Stomach (tissue), 19 donors: ENCODE results near the gene OR2D2. TPM values are rescaled to one million over a fixed set of nuclear protein-coding genes. Genes with fewer than 3 reads are reported as not detected.

Experiments
- DNase-seq, 2 donors: peaks; one replicate each; pipeline versions ENCODE4 v3.0.0 to v3.0.0-alpha.2; 2013 to 2019
- H3K27ac ChIP-seq, 5 donors: fragments of 200-600 bp in 4 of 5; sonication (generic) in 4 of 5; one replicate each; pipeline ENCODE4 v1.5.1; 2013 to 2019; ENCODE audit warnings: mild to moderate bottlenecking in 1 of 5, moderate library complexity in 1 of 5
- H3K27me3 ChIP-seq, 3 donors: fragments of 200-600 bp; sonication (generic); one replicate each; pipeline ENCODE4 v1.5.1; 2017 to 2019; ENCODE audit warnings: mixed run types in 1 of 3
- H3K36me3 ChIP-seq, 4 donors: fragments of 200-600 bp; sonication (generic); 1 replicate in 3 of 4; 2 replicates in 1 of 4; pipeline ENCODE4 v1.5.1; 2016 to 2019
- H3K4me1 ChIP-seq, 4 donors: fragments of 200-600 bp; sonication (generic); one replicate each; pipeline ENCODE4 v1.5.1; 2016 to 2019
- H3K4me3 ChIP-seq, 4 donors: fragments of 200-600 bp; sonication (generic) in 3 of 4; one replicate each; pipeline ENCODE4 v1.5.1; 2016 to 2019; ENCODE audit warnings: mild to moderate bottlenecking in 1 of 4
- H3K9me3 ChIP-seq, 4 donors: fragments of 200-600 bp; sonication (generic); one replicate each; pipeline ENCODE4 v1.5.1; 2016 to 2019
- EP300 ChIP-seq: sonication (generic); formaldehyde crosslinking; IDR thresholded peaks from one replicate; pipeline ENCODE4 v1.6.1; 2017; ENCODE audit warnings: antibody characterized with exemption
- POLR2A ChIP-seq, 4 donors: fragments of 450-650 bp; IDR thresholded peaks; one replicate each; pipeline ENCODE4 v1.6.1; 2016; ENCODE audit warnings: antibody characterized with exemption in 4 of 4, control low read depth in 2 of 4, mild to moderate bottlenecking in 1 of 4, moderate library complexity in 1 of 4
- POLR2AphosphoS5 ChIP-seq, 3 donors: sonication (generic); formaldehyde crosslinking; IDR thresholded peaks; one replicate each; pipeline ENCODE4 v1.6.1; 2016; ENCODE audit warnings: antibody characterized with exemption in 3 of 3
- WGBS, 5 donors: extraction: QIAGEN DNeasy Blood & Tissue Kit in 3 of 5; methylation state at CpG; one replicate each; pipeline versions ENCODE4 v1.1.5 to v1.1.7; 2013 to 2018; 5-methylcytosine and 5-hydroxymethylcytosine counted together
- intact Hi-C: fragments of 100-400 bp; cut with DNase I; formaldehyde crosslinking; loops from one replicate; pipeline ENCODE4 v1.15.1; 2023; ENCODE audit warnings: low total_unique reads
- long read RNA-seq, 10 donors: transcript quantifications; one replicate each; lab custom pipeline, GENCODE V29; 2026
- polyA plus RNA-seq, 3 donors: library from polyadenylated mRNA; stranded (reverse); fragments of 200-250 nt; gene quantifications; one replicate each; pipeline ENCODE4 v1.2.3, GENCODE V29; 2013
- total RNA-seq, 5 donors: library from RNA; depleted of rRNA; stranded (reverse); fragments of >200 nt; gene quantifications; one replicate each; pipeline versions ENCODE4 v1.1.0 to v1.2.3, GENCODE V29; 2014 to 2016
- TF ChIP-seq, protein P1 (sequence below), 7 experiments: fragments of 450-650 bp in 4 of 7; fragments of 200-600 bp in 3 of 7; sonication (generic) in 3 of 7; IDR thresholded peaks; one replicate each; pipeline ENCODE4 v1.5.1; 2016 to 2019; ENCODE audit warnings: antibody characterized with exemption in 7 of 7, control low read depth in 2 of 7, mild to moderate bottlenecking in 1 of 7
- donor health status: healthy with polysubstance abuse.
- donor health status: Bipolar disorder and iron deficiency.
- donor health status: healthy.

Gene OR2D2, protein sequence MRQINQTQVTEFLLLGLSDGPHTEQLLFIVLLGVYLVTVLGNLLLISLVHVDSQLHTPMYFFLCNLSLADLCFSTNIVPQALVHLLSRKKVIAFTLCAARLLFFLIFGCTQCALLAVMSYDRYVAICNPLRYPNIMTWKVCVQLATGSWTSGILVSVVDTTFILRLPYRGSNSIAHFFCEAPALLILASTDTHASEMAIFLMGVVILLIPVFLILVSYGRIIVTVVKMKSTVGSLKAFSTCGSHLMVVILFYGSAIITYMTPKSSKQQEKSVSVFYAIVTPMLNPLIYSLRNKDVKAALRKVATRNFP
- total RNA-seq = not detected
- polyA plus RNA-seq = not detected
- long read RNA-seq, donor 1 = 0 reads
- long read RNA-seq, donor 2 = 0 reads
- long read RNA-seq, donor 3 = 0 reads
- long read RNA-seq, donor 4 = 0 reads
- long read RNA-seq, donor 5 = 0 reads
- long read RNA-seq, donor 6 = 0 reads
- long read RNA-seq, donor 7 = 0 reads
- long read RNA-seq, donor 8 = 0 reads
- long read RNA-seq, donor 9 = 0 reads
- long read RNA-seq, donor 10 = 0 reads

DNA sequence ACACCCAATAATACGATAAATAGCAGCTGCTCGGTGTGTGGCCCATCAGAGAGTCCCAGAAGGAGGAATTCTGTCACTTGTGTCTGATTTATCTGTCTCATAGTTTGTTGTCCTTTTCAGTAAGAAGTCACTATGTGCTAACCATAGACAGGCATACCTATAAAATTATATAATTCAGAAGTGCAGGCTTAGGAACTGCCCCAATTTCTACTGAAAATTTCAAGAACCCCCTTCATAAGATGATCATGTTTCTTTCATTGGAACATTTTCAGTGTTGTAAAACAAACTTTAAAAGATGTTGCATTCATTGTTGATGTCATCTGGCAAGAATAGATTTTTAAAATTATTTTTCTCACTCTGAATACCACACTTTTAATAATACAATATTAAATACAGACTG lies at the start of gene OR2D2:
TSS of gene OR2D2 (minus strand) at position 101 of the 400 bp plus-strand sequence. CDS start at position 101, 0 bp downstream.
- H3K36me3 ChIP-seq = no peaks in the 10 kb centered on the region
- DNase-seq = no peak
- no peak within 1 kb of the TSS for H3K4me3 ChIP-seq
- H3K27ac ChIP-seq = no peak within 1 kb of the TSS
- TF ChIP-seq POLR2AphosphoS5 (IDR thresholded peaks at IDR 0.05) (no peak), EP300 (no peak), POLR2A (IDR thresholded peaks at IDR 0.05) (no peak)
- TF ChIP-seq, protein P1, sequence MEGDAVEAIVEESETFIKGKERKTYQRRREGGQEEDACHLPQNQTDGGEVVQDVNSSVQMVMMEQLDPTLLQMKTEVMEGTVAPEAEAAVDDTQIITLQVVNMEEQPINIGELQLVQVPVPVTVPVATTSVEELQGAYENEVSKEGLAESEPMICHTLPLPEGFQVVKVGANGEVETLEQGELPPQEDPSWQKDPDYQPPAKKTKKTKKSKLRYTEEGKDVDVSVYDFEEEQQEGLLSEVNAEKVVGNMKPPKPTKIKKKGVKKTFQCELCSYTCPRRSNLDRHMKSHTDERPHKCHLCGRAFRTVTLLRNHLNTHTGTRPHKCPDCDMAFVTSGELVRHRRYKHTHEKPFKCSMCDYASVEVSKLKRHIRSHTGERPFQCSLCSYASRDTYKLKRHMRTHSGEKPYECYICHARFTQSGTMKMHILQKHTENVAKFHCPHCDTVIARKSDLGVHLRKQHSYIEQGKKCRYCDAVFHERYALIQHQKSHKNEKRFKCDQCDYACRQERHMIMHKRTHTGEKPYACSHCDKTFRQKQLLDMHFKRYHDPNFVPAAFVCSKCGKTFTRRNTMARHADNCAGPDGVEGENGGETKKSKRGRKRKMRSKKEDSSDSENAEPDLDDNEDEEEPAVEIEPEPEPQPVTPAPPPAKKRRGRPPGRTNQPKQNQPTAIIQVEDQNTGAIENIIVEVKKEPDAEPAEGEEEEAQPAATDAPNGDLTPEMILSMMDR (IDR thresholded peaks at IDR 0.05) = no peak
- 68 to 84% (median 77%) methylated on average over 2 of the region's 2 CpGs for WGBS, 5 donors
- H3K27me3 ChIP-seq = no peaks in the 10 kb centered on the region
- no peaks in the 10 kb centered on the region for H3K4me1 ChIP-seq
- H3K9me3 ChIP-seq = peaks cover 0 to 10% (median 4%) of the 10 kb centered on the region in 4 donors
- intact Hi-C loops = no loop called here

DNA sequence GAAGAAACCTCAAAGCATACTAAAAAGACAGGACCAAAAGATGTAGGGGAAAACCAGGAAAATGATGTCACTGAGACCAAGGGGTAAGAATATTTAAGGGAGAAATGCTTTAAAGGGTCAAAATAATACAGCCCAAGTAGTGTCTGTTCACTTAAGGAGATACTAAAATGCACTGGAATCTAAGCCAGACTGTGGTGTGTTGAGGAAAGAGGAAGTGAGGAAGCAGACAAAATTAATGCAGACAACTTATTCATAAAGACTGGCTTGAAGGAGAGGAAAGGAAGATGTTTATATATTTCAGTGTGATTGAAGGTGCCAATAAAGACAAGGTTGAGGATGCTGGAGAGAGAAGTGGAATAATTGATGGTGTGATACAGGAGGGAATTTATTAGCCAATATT lies 49.7 kb upstream of the OR2D2 start:
- no peaks in the 10 kb centered on the region for H3K27me3 ChIP-seq
- H3K27ac ChIP-seq = no peak overlapping the region
- no peak overlapping the region for H3K4me3 ChIP-seq
- no peaks in the 10 kb centered on the region for H3K36me3 ChIP-seq
- no peaks in the 10 kb centered on the region for H3K4me1 ChIP-seq
- TF ChIP-seq, protein P1 (IDR thresholded peaks at IDR 0.05) = no peak
- TF ChIP-seq POLR2AphosphoS5 (IDR thresholded peaks at IDR 0.05) (no peak), POLR2A (IDR thresholded peaks at IDR 0.05) (no peak), EP300 (no peak)
- intact Hi-C loops = no loop called here
- DNase-seq = no peak
- H3K9me3 ChIP-seq = no peaks in the 10 kb centered on the region

DNA sequence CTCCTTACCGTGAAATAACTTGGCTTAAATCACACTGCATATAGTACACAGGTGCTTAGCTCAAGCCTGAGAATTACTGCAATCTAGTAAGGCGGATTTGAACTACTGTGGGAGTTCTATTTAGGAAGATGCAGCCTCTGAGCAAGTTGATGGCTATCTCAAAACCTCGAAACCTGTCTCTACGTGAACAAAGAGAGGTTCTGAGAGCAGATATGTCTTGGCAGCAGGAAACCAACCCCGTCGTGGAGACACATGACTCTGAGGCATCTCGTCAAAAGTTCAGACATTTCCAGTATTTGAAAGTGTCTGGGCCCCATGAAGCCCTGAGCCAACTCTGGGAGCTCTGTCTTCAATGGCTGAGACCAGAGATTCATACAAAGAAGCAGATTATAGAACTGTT lies 39.8 kb upstream of the OR2D2 start:
- WGBS, 5 donors = 73 to 91% (median 83%) methylated on average over 7 of the region's 7 CpGs
- intact Hi-C loops = no loop called here
- no peak overlapping the region for H3K27ac ChIP-seq
- no peak overlapping the region for H3K4me3 ChIP-seq
- peak in 1 of 2 donors; percentile 21 for DNase-seq
- peaks cover 0 to 6% (median 4%) of the 10 kb centered on the region in 4 donors for H3K4me1 ChIP-seq
- H3K27me3 ChIP-seq = peaks cover 0 to 17% (median 0%) of the 10 kb centered on the region in 3 donors
- TF ChIP-seq POLR2A (IDR thresholded peaks at IDR 0.05) (no peak), POLR2AphosphoS5 (IDR thresholded peaks at IDR 0.05) (no peak), EP300 (no peak)
- TF ChIP-seq, protein P1 (IDR thresholded peaks at IDR 0.05) = no peak
- H3K9me3 ChIP-seq = no peaks in the 10 kb centered on the region
- H3K36me3 ChIP-seq = no peaks in the 10 kb centered on the region

DNA sequence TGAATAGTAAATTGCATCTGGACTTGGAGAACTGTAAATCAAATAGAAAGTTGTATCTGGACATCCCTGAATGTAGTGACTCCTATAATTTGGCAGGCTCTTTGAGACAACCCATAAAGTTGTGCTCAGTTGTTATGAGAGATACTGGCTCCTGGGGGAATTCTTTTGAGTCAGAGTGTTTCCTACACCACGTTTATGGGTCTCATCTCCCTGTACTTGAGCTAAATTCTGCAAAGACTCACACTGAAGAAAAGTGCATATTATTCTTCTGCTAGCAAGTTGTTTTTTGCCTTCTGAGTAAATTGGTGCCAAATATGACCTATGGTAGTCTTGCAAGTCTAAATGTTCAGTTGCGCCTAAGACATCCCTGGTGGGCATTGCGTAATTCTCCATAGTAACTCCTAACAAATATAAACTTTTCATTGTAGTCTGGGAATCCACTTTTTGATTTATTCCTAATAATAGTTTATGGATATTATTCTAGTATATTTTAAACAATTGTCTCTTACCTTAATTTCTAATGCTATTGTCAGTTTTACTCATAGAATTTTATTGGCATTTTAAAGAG lies 38.9 kb upstream of the OR2D2 start:
- intact Hi-C loops = no loop called here
- 81 to 86% (median 84%) methylated on average over 3 of the region's 3 CpGs for WGBS, 5 donors
- no peak for DNase-seq
- Histone ChIP-seq H3K9me3 (no peaks in the 10 kb centered on the region), H3K27ac (no peak overlapping the region), H3K27me3 (peaks cover 0 to 24% (median 7%) of the 10 kb centered on the region in 3 donors), H3K4me3 (peak overlapping the region in 1 of 4 donors; percentile 2), H3K36me3 (no peaks in the 10 kb centered on the region), H3K4me1 (peaks cover 0 to 14% (median 13%) of the 10 kb centered on the region in 4 donors)
- no peak for TF ChIP-seq POLR2A (IDR thresholded peaks at IDR 0.05)
- TF ChIP-seq EP300 = no peak
